GM18499 (cell line): ENCODE results near the gene ATG12.
"Not testable (repeated sequence)": the region's sequence is repeated elsewhere in the genome, so short reads cannot be mapped to it uniquely, and the experiment has no call there.

Experiments used
- ATAC-seq: cut with Tn5 transposase; IDR thresholded peaks from one replicate; pipeline ENCODE4 v1.9.1; 2021; ENCODE audit warnings: moderate number of reproducible peaks; ENCODE audit not compliant: insufficient read depth, unreplicated experiment

The ATG12 gene

DNA sequence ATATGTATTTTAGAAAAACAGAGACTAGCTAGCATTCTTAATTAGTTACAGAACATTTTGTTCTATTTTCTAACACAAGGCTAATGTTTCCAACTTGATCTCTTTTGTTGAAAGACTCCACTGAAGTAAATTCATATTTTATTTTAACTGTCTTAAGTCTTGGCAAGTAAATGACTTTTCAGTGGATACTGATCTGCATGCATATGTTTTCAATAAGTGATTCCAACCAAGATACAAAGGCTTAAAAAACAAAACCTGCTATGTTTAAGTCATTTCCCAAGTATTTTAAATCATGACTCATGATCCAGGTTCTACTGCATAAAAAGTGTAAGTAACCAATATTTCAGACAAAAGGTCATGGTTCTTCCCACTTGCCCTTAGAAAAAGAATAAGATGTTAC lies 30.6 kb downstream of the ATG12 start:
- ATAC-seq: no peak

DNA sequence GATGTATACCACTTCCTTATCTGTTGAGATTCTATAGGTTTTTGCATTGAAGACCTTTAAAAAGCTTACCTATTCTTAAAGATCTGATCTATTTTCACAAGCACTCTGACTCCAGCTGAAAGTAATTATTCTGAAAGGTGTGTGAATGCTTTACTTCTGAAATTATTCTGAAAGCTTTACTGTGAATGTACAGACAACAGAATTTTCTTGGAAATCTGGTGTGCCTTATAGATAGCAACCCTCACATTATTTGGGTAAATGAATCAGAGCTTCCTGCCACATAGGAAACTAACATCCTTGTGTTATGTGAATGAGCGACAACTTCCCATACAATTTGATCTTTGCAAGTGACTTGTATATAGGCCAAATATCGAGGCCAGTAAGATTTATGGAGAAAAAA lies 31.4 kb downstream of the ATG12 start:
- ATAC-seq: no peak

DNA sequence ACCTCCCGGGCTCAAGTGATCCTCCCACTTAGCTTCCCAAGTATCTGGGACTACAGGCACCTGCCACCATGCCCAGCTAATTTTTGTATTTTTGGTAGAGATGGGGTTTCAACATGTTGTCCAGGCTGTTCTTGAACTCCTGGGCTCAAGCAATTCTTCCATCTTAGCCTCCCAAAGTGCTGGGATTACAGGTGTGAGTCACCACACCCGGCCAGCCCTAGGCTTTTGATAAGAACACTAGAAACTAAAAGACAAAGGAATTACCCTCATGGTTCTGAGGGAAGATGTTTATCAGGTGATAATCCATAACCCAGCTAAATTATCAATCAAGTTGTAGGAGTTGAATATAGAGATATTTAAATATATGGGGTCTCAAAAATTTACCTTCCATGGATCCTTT lies 33.3 kb downstream of the ATG12 start:
- ATAC-seq: not testable (repeated sequence)

DNA sequence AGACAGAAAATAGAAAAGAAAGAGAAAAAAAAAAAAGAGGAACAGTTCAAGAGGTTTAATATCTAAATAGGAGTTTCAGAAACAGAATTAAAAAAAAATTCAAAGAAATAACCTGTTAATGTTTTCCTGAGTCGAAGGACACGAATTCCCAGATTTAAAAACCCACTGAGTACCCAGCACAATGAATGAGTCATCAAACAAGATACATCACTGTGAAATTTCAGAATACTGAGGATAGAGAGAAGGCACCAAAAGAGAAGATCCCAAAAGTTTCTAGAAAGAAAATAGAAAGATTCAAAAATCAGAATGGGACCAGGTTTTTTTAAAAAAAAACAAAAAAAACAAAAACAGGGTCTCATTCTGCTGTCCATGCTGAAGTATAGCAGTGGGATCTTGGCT lies 33.7 kb downstream of the ATG12 start:
- ATAC-seq: no peak

DNA sequence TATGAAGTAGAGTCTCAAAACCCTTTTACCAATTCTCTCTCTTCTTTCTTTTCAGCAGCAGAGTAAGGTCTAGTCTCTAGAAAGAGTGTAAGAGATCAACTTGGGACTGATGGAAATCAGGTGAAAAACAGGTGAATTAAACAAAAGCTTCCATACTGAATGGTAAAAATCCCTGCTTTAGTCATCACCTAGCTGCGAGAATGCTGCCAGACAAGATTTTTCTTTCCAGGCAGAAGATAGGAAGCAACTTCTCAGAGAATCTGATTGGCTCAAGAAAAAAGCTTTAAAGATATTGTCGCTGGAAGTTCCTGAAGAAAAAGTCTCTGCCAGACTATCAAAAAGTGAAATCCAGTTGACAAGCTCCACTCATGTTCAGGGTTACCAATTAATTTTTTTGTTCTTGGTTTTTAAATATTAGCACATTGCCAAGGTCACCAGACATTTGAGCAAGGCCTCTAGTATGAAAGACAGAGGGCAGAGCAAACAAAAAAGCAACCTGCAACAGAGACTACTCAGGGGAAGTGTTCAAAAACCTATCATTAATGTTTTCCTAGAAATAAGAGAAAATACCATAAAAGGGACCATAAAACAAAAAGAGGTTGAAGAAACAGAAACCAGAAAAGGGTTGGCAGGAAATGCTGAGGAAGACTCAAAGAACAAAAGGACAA lies 34.2 kb downstream of the ATG12 start:
- ATAC-seq: no peak

DNA sequence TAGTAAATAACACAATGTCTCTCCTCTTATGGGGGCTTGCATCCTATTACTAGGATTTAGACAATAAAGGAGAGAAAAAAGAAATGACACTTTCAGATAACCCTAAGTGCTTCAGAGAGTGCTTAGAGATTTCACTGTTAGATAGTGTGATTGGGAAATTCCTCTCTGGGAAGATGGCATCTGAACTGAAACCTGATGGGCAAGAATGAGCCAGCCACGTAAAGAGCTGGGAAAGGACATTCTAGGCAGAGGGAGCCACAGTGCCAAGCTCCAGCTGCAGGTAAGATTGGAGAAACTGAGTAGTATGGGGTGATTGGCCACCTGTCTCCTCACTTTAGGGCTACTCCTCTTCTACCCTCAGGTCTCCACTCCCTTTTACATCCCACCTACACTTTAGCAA lies 39.4 kb downstream of the ATG12 start:
- ATAC-seq: no peak

DNA sequence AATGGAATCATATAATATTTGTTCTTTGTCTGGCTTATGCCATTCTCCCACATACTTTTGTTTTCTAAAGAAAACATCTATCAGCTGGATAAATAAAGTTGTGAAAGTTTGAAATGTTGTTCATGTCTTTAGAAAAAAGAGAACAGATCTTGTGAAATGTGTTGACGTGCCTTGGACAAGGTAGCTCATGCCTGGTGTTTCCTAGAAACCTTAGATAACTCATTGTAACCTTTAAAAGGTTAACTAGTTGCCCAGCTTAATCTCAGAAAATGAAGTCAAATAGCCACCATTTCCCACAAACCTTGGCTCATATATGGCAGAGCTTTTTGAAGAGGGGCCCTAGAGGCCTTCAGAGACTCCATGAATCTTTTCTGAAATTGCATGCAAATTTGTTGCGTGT lies 40.2 kb downstream of the ATG12 start:
- no peak for ATAC-seq

DNA sequence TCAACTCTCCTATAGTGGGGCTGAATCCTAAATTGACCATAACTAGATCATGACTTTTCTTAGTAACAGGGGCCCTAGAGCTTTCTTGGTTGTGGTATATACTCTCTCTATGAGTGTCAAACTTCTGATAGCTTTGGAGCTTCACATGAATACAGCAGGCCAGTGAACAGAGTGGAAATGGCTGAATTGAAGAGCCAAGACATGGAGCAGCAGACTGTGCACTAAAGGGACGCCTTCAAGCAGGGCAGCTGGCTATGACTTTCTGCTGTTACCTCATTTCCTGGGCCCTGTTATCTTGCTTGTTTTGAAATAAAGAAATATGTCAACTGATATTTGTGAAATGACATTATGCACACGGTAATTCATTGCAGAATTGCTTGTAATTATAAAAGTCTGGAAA lies 41.3 kb downstream of the ATG12 start:
- no peak for ATAC-seq

DNA sequence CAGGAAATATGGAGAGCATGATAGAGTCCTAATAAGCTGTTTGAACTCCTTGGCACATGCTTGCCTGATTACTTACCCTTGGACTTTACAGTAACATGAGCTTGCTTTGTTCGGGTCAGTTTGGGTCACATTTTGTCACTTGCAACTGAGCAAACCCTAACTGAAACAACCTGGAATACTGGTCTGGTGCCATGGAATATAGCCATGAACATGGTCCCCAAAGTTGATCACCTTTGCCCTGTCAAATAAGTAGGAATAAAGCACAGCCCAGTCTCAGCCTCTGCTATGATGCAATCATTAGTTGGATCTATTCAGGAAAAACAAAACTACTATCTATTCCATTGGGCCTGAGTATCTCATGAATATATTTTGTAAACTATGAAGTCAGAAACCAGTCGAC lies 43.1 kb downstream of the ATG12 start:
- ATAC-seq: no peak

DNA sequence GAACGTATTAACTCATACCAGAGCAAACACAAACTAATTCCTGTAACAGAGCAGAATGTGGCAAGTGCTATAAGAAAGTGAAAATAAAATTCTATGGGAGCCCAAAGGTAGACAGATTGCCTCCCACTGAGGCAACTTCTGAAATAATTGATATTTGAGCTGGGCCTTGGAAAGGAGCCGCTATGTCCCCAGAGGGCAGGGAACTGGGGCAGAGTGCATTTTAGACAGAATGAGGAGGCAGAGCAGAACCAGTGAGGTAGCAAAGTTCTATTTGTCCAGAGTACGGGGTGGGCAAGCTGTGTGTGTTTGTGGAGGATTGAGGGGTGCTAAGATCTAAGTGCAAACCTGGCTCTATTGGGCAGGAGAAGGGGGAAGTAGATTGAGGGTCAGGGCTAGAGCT lies 44.7 kb downstream of the ATG12 start:
- ATAC-seq: no peak

DNA sequence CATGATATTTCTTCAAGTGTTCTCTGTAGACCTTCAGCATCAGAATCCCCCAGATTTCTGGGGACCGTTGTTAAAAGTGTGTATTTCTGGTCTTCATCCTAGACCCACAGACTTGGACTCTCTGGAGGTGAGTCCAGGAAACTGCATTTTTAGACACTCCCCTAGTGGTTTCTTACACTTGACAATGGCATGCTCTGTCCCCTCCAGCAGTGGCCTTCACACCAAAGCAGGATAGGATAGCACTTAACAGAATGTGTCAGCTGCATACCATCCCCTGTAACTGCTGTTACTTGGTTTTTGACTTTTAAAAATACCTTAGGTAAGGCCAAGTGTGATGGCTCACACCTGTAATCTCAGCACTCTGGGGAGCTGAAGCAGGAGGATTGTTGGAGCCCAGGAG lies 45.7 kb downstream of the ATG12 start:
- no peak for ATAC-seq

DNA sequence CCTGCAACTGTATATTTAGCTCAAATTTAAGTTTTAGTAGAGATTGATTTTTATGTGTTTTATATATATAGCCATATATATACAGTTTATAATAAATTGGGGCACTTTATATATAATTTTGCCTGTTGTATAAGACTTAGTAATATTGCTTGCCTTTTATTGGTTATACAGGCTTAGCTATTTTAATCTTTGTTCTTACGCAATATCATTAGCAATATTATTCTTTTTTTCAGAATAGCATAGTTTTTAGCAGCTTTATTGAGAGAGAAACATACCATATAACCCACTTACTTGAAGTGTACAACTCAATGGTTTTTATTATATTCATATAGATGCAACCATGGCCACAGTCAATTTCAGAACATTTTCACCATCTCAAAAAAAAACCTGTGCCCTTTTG lies 52.9 kb downstream of the ATG12 start:
- no peak for ATAC-seq

DNA sequence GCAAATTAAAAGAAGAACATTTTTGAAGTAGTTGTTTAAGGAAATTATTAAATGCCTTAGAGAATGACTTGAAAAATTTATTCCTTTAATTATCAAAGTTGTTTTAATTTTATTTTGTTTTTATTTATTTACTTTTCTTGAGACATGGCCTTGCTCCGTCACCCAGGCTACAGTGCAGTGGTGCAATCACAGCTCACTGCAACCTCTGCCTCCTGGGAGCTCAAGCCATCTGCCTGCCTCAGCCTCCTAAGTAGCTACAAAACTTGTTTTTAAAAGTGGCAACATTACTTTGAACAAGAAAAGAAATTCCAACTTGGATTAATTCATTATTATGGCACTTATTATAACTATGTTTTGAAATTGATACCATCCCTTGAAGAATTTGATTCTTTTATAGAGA lies 53.9 kb downstream of the ATG12 start:
- no peak for ATAC-seq

DNA sequence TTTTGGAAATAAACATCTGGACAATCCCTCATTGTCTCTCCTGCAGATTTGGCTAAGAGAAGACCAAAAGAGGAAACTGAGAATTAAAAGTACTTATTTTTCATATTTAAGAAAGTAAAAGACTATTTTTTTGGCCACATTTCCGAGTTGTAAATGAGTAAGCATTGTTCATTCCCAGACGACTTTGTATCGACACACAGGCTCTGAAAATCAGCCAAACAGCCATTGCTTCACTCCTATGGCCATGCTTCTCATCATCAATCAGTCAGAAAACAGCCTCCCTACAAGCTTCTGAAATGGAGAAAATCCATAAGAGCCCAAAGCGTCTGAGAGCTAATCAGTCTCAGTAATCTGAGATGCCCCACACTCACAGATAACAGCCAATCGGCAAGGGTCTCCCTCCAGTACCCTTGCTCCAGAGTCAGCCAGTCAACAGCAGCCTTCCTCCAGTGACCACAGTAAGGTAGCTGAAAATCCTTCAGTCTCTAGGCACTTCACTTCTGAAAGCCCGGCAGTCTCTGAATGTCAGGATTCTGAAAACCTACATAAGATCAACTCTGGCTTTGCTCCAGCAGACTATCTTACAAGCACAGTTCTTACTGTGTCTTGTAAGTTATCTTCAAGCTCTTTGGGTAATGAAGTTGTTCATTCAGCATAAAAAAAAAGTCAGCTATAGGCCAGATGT lies 55.8 kb downstream of the ATG12 start:
- ATAC-seq: no peak

DNA sequence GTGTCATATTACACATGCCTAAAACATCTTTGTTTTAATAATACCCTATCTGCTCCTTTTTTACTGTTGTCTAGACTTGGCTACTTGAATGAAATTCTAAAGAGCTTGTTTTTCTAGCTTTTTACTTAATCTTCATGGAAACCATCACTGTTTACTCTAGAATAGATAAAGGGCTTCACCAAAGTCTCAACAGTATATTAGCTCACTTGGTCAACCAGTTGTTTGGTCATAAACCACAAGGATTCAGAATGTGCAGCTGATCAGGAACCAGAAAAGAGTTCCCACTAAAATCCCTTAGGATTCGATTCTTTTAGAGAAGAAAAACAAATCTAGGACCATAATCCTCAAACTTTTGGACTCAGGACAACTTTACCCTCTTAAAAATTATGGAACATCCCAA lies 62.9 kb downstream of the ATG12 start:
- no peak for ATAC-seq
